Gastrocnemius medialis (tissue), 4 donors: Measurements from ENCODE around the gene LDLRAD4. TPM values are rescaled to one million over a fixed set of nuclear protein-coding genes. Genes with fewer than 3 reads are reported as not detected.

ENCODE experiments used
- ATAC-seq, 2 donors: fragments of 150-250 bp; one replicate each; pipeline ENCODE4 v1.9.1; 2016
- DNase-seq, 2 donors: peaks; one replicate each; pipeline ENCODE4 v3.0.0-alpha.2; 2019
- H3K27ac ChIP-seq, 4 donors: fragments of 200-600 bp; sonication (generic); 1 replicate in 1 of 4; 2 replicates in 3 of 4; pipeline ENCODE4 v1.5.1; 2016 to 2018; ENCODE audit warnings: mild to moderate bottlenecking in 2 of 4, moderate library complexity in 1 of 4
- H3K27me3 ChIP-seq, 3 donors: fragments of 200-600 bp; sonication (generic) in 2 of 3; 1 replicate in 1 of 3; 2 replicates in 2 of 3; pipeline versions ENCODE4 v1.5.1 to v1.6.0; 2016 to 2019; ENCODE audit warnings: mild to moderate bottlenecking in 1 of 3, moderate library complexity in 1 of 3
- H3K36me3 ChIP-seq, 2 donors: fragments of 200-600 bp; sonication (generic) in 1 of 2; one replicate each; pipeline ENCODE4 v1.5.1; 2017 to 2018
- H3K4me1 ChIP-seq, 2 donors: fragments of 200-600 bp; sonication (generic) in 1 of 2; one replicate each; pipeline ENCODE4 v1.5.1; 2016 to 2017; ENCODE audit warnings: mild to moderate bottlenecking in 2 of 2
- H3K4me3 ChIP-seq, 4 donors: fragments of 200-600 bp; sonication (generic) in 3 of 4; 1 replicate in 1 of 4; 2 replicates in 3 of 4; pipeline ENCODE4 v1.5.1; 2016 to 2019; ENCODE audit warnings: mild to moderate bottlenecking in 2 of 4
- H3K9me3 ChIP-seq, 3 donors: fragments of 200-600 bp; sonication (generic) in 2 of 3; 1 replicate in 1 of 3; 2 replicates in 2 of 3; pipeline ENCODE4 v1.5.1; 2016 to 2019
- POLR2A ChIP-seq, 2 donors: fragments of 450-650 bp; IDR thresholded peaks; one replicate each; pipeline ENCODE4 v1.6.1; 2017; ENCODE audit warnings: antibody characterized with exemption in 2 of 2, mild to moderate bottlenecking in 2 of 2, moderate library complexity in 2 of 2
- in situ Hi-C, 4 donors: fragments of 200-750 bp; cut with MboI; loops; one replicate each; pipeline versions ENCODE4 v1.15.0 to v1.8.0; 2017; ENCODE audit warnings: low sequenced_read_pairs in 4 of 4
- intact Hi-C: fragments of 100-400 bp; cut with DNase I; formaldehyde crosslinking; loops from one replicate; pipeline ENCODE4 v1.15.1; 2023; ENCODE audit warnings: low total_unique reads
- total RNA-seq, 4 donors: library from RNA; depleted of rRNA; stranded (reverse); fragments of >200 nt; gene quantifications; one replicate each; pipeline versions ENCODE4 v1.1.0 to v1.2.3, GENCODE V29; 2016
- TF ChIP-seq, protein P1 (sequence below), 5 experiments: fragments of 450-650 bp in 3 of 5; fragments of 200-600 bp in 2 of 5; sonication (generic) in 2 of 5; IDR thresholded peaks in 4 of 5; conservative IDR thresholded peaks in 1 of 5; 1 replicate in 4 of 5; 2 replicates in 1 of 5; pipeline ENCODE4 v1.5.1; 2016 to 2019; ENCODE audit warnings: antibody characterized with exemption in 5 of 5, mild to moderate bottlenecking in 3 of 5, moderate library complexity in 3 of 5

LDLRAD4 gene
- total RNA-seq, 4 donors from 2014 or later = 3.9 to 11.1 (median 6.5) TPM

GRCh38 chr18:13555192-13555591, 336.6 kb downstream of the LDLRAD4 start:
- Histone ChIP-seq H3K36me3 (no peaks in the 10 kb centered on the region), H3K4me3 (no peak overlapping the region), H3K27me3 (no peaks in the 10 kb centered on the region), H3K27ac (no peak overlapping the region), H3K4me1 (peaks cover 4 to 9% of the 10 kb centered on the region in 2 donors), H3K9me3 (no peaks in the 10 kb centered on the region)
- DNase-seq = no peak
- TF ChIP-seq POLR2A (IDR thresholded peaks at IDR 0.05) = no peak
- TF ChIP-seq, protein P1, sequence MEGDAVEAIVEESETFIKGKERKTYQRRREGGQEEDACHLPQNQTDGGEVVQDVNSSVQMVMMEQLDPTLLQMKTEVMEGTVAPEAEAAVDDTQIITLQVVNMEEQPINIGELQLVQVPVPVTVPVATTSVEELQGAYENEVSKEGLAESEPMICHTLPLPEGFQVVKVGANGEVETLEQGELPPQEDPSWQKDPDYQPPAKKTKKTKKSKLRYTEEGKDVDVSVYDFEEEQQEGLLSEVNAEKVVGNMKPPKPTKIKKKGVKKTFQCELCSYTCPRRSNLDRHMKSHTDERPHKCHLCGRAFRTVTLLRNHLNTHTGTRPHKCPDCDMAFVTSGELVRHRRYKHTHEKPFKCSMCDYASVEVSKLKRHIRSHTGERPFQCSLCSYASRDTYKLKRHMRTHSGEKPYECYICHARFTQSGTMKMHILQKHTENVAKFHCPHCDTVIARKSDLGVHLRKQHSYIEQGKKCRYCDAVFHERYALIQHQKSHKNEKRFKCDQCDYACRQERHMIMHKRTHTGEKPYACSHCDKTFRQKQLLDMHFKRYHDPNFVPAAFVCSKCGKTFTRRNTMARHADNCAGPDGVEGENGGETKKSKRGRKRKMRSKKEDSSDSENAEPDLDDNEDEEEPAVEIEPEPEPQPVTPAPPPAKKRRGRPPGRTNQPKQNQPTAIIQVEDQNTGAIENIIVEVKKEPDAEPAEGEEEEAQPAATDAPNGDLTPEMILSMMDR (IDR thresholded peaks at IDR 0.05 in 4 of 5, conservative IDR thresholded peaks at IDR 0.05 in 1 of 5) = no peak
- in situ Hi-C loops = loop anchor here in 2 of 4 donors (10.0 to 25.0 kb wide), 2 partner anchors 157 to 170 kb away; partner anchors contain the start of genes FAM210A (in 1 of the 2) and RNMT (in 1 of the 2)
- no peak for ATAC-seq
- intact Hi-C loops = loop anchor here (5.0 to 10.0 kb wide), 2 partner anchors 57 to 250 kb away; no protein-coding TSS in a partner anchor

- Histone ChIP-seq H3K4me3 (no peak overlapping the region), H3K9me3 (no peaks in the 10 kb centered on the region), H3K36me3 (no peaks in the 10 kb centered on the region), H3K27me3 (no peaks in the 10 kb centered on the region), H3K4me1 (peaks cover 4 to 9% of the 10 kb centered on the region in 2 donors), H3K27ac (peak overlapping the region in 1 of 4 donors; percentile 22)
- no peak for ATAC-seq
- intact Hi-C loops (loop anchor here (5.0 to 10.0 kb wide), 2 partner anchors 56 to 249 kb away; no protein-coding TSS in a partner anchor), in situ Hi-C loops (loop anchor here in 2 of 4 donors (10.0 to 25.0 kb wide), 2 partner anchors 156 to 169 kb away; partner anchors contain the start of genes FAM210A (in 1 of the 2) and RNMT (in 1 of the 2))
- TF ChIP-seq, protein P1 (IDR thresholded peaks at IDR 0.05 in 4 of 5, conservative IDR thresholded peaks at IDR 0.05 in 1 of 5) = no peak
- no peak for TF ChIP-seq POLR2A (IDR thresholded peaks at IDR 0.05)
- DNase-seq = no peak
Measured at GRCh38 chr18:13555865-13556264, 337.3 kb downstream of the LDLRAD4 start.

DNA sequence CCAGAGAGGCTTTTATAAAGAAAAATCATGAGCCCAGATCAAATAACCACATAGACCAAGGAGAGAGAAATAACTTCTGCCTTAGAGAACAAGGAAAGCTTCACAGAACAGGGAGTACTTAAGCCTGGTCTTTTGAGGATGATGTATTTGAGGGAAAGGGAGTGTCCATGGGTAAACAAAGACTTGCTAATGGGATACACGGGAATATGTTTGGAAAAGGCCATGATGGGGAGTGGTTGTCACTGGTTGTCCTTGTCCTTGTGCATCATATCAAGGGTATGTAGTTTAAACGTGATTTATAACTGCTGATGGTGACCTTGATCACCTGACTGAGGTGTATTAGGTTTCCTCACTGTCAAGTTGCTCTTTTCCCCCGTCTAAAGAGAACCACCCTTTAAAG, 337.9 kb downstream of the LDLRAD4 start:
- Histone ChIP-seq H3K36me3 (no peaks in the 10 kb centered on the region), H3K27me3 (no peaks in the 10 kb centered on the region), H3K27ac (peak overlapping the region in 1 of 4 donors; percentile 22), H3K9me3 (no peaks in the 10 kb centered on the region), H3K4me1 (peaks cover 4 to 9% of the 10 kb centered on the region in 2 donors), H3K4me3 (no peak overlapping the region)
- intact Hi-C loops = loop anchor here (5.0 to 10.0 kb wide), 2 partner anchors 56 to 248 kb away; no protein-coding TSS in a partner anchor
- no peak for TF ChIP-seq POLR2A (IDR thresholded peaks at IDR 0.05)
- TF ChIP-seq, protein P1 (IDR thresholded peaks at IDR 0.05 in 4 of 5, conservative IDR thresholded peaks at IDR 0.05 in 1 of 5) = no peak
- in situ Hi-C loops = loop anchor here in 2 of 4 donors (10.0 to 25.0 kb wide), 2 partner anchors 156 to 168 kb away; partner anchors contain the start of genes FAM210A (in 1 of the 2) and RNMT (in 1 of the 2)
- ATAC-seq = no peak
- no peak for DNase-seq

GRCh38 chr18:13558124-13558523, 339.6 kb downstream of the LDLRAD4 start:
- DNase-seq = no peak
- Histone ChIP-seq H3K4me1 (peaks cover 12 to 18% of the 10 kb centered on the region in 2 donors), H3K27ac (no peak overlapping the region), H3K4me3 (no peak overlapping the region), H3K36me3 (no peaks in the 10 kb centered on the region), H3K9me3 (no peaks in the 10 kb centered on the region), H3K27me3 (no peaks in the 10 kb centered on the region)
- intact Hi-C loops (loop anchor here (2.0 to 10.0 kb wide), 4 partner anchors 54 to 247 kb away; no protein-coding TSS in a partner anchor), in situ Hi-C loops (loop anchor here in 2 of 4 donors (10.0 to 25.0 kb wide), 2 partner anchors 154 to 167 kb away; partner anchors contain the start of genes FAM210A (in 1 of the 2) and RNMT (in 1 of the 2))
- ATAC-seq = peak; percentile 62 to 73
- TF ChIP-seq, protein P1 (IDR thresholded peaks at IDR 0.05 in 4 of 5, conservative IDR thresholded peaks at IDR 0.05 in 1 of 5) = peak; percentile 45 to 67 (median 54)
- TF ChIP-seq POLR2A (IDR thresholded peaks at IDR 0.05) = no peak
